Esophagus squamous epithelium (tissue), 5 donors: ENCODE measurements around the gene IPO8. TPM values are rescaled to one million over a fixed set of nuclear protein-coding genes. Genes with fewer than 3 reads are reported as not detected.

Experiments used
- DNase-seq: peaks from one replicate; lab custom pipeline; 2025; lab: John Stamatoyannopoulos, UW
- H3K27ac ChIP-seq, 4 donors: fragments of 200-600 bp; sonication (generic); one replicate each; pipeline ENCODE4 v1.5.1; 2016 to 2019; ENCODE audit warnings: mild to moderate bottlenecking in 1 of 4
- H3K27me3 ChIP-seq, 4 donors: fragments of 200-600 bp; sonication (generic); 1 replicate in 3 of 4; 2 replicates in 1 of 4; pipeline versions ENCODE4 v1.5.1 to v1.6.0; 2017 to 2021; ENCODE audit warnings: antibody characterized with exemption in 1 of 4
- H3K36me3 ChIP-seq, 3 donors: fragments of 200-600 bp; sonication (generic); one replicate each; pipeline ENCODE4 v1.5.1; 2016 to 2019
- H3K4me1 ChIP-seq, 3 donors: fragments of 200-600 bp; sonication (generic); one replicate each; pipeline ENCODE4 v1.5.1; 2017 to 2019
- H3K4me3 ChIP-seq, 4 donors: fragments of 200-600 bp; sonication (generic); 1 replicate in 3 of 4; 2 replicates in 1 of 4; pipeline ENCODE4 v1.5.1; 2016 to 2019; ENCODE audit warnings: mild to moderate bottlenecking in 2 of 4, moderate library complexity in 1 of 4
- H3K9me3 ChIP-seq, 3 donors: fragments of 200-600 bp; sonication (generic); one replicate each; pipeline ENCODE4 v1.5.1; 2016 to 2019
- CTCF ChIP-seq, 6 experiments: fragments of 450-650 bp in 4 of 6; fragments of 200-600 bp in 2 of 6; sonication (generic) in 2 of 6; IDR thresholded peaks; one replicate each; pipeline ENCODE4 v1.5.1; 2016 to 2019; ENCODE audit warnings: antibody characterized with exemption in 6 of 6, mild to moderate bottlenecking in 4 of 6, moderate library complexity in 4 of 6
- POLR2A ChIP-seq, 4 donors: fragments of 450-650 bp; IDR thresholded peaks; one replicate each; pipeline ENCODE4 v1.6.1; 2017; ENCODE audit warnings: antibody characterized with exemption in 4 of 4, mild to moderate bottlenecking in 4 of 4, moderate library complexity in 3 of 4
- WGBS, 2 donors: methylation state at CpG; one replicate each; pipeline ENCODE4 v1.1.5; 2018; 5-methylcytosine and 5-hydroxymethylcytosine counted together
- intact Hi-C: fragments of 100-400 bp; cut with DNase I; formaldehyde crosslinking; loops from one replicate; pipeline ENCODE4 v1.15.0; 2022
- total RNA-seq, 4 donors: library from RNA; depleted of rRNA; stranded (reverse); fragments of >200 nt; gene quantifications; one replicate each; pipeline ENCODE4 v1.1.0, GENCODE V29; 2016
- donor health status: DM: yes; HTN: yes; CAD: no.

IPO8 gene
- total RNA-seq, 4 donors from 2014 or later = 18.0 to 31.9 (median 29.0) TPM

- no peaks in the 10 kb centered on the region for H3K36me3 ChIP-seq
- 82 to 85% methylated on average over 2 to 4 of the region's 12 CpGs for WGBS, 2 donors
- no peaks in the 10 kb centered on the region for H3K27me3 ChIP-seq
- TF ChIP-seq POLR2A (IDR thresholded peaks at IDR 0.05) = no peak
- TF ChIP-seq CTCF (IDR thresholded peaks at IDR 0.05) = no peak
- no peak overlapping the region for H3K4me3 ChIP-seq
- H3K4me1 ChIP-seq = peaks cover 9 to 23% (median 19%) of the 10 kb centered on the region in 3 donors
- DNase-seq = no peak
- no peaks in the 10 kb centered on the region for H3K9me3 ChIP-seq
- no peak overlapping the region for H3K27ac ChIP-seq
- intact Hi-C loops = no loop called here
These were observed 2.7 kb upstream of the IPO8 start for GRCh38 chr12:30698346-30698745.

- no peak for TF ChIP-seq POLR2A (IDR thresholded peaks at IDR 0.05)
- TF ChIP-seq CTCF (IDR thresholded peaks at IDR 0.05) = no peak
- WGBS, 2 donors = 96 to 100% methylated on average over 2 to 6 of the region's 7 CpGs
- Histone ChIP-seq H3K27ac (no peak overlapping the region), H3K4me3 (no peak overlapping the region), H3K4me1 (peaks cover 9 to 36% (median 21%) of the 10 kb centered on the region in 3 donors), H3K36me3 (no peaks in the 10 kb centered on the region), H3K9me3 (no peaks in the 10 kb centered on the region), H3K27me3 (no peaks in the 10 kb centered on the region)
- DNase-seq = no peak
- intact Hi-C loops = no loop called here
These were observed 1.3 kb upstream of the IPO8 start for GRCh38 chr12:30696943-30697342.

- Histone ChIP-seq H3K27ac (no peak overlapping the region), H3K27me3 (no peaks in the 10 kb centered on the region), H3K9me3 (no peaks in the 10 kb centered on the region), H3K4me3 (peak overlapping the region in 3 of 4 donors; percentile 95 to 100 (median 98)), H3K4me1 (peaks cover 9 to 41% (median 21%) of the 10 kb centered on the region in 3 donors), H3K36me3 (no peaks in the 10 kb centered on the region)
- intact Hi-C loops = no loop called here
- 92 to 99% methylated on average over 8 to 10 of the region's 14 CpGs for WGBS, 2 donors
- TF ChIP-seq POLR2A (IDR thresholded peaks at IDR 0.05) (no peak), CTCF (IDR thresholded peaks at IDR 0.05) (no peak)
- no peak for DNase-seq
These were observed 817 bp upstream of the IPO8 start for GRCh38 chr12:30696486-30696885.

GRCh38 chr12:30696103-30696408, 387 bp upstream of the IPO8 start:
- Histone ChIP-seq H3K27me3 (no peaks in the 10 kb centered on the region), H3K36me3 (no peaks in the 10 kb centered on the region), H3K4me3 (peak overlapping the region; percentile 95 to 100 (median 99)), H3K4me1 (peaks cover 9 to 45% (median 21%) of the 10 kb centered on the region in 3 donors), H3K9me3 (no peaks in the 10 kb centered on the region), H3K27ac (peak overlapping the region; percentile 87 to 91 (median 89))
- intact Hi-C loops = no loop called here
- DNase-seq = no peak
- 6 to 9% methylated on average over 6 of the region's 6 CpGs for WGBS, 2 donors
- TF ChIP-seq POLR2A (IDR thresholded peaks at IDR 0.05) (no peak), CTCF (IDR thresholded peaks at IDR 0.05) (no peak)

GRCh38 chr12:30694412-30695198, 1.1 kb downstream of the IPO8 start:
- intact Hi-C loops = no loop called here
- no peak for DNase-seq
- H3K27me3 ChIP-seq = no peaks in the 10 kb centered on the region
- TF ChIP-seq CTCF (IDR thresholded peaks at IDR 0.05) = no peak
- no peak for TF ChIP-seq POLR2A (IDR thresholded peaks at IDR 0.05)
- peak overlapping the region; percentile 95 to 100 (median 99) for H3K4me3 ChIP-seq
- H3K4me1 ChIP-seq = peaks cover 9 to 50% (median 21%) of the 10 kb centered on the region in 3 donors
- peak overlapping the region; percentile 87 to 91 (median 89) for H3K27ac ChIP-seq
- H3K36me3 ChIP-seq = no peaks in the 10 kb centered on the region
- WGBS, 2 donors = 4 to 7% methylated on average over 12 to 16 of the region's 16 CpGs
- no peaks in the 10 kb centered on the region for H3K9me3 ChIP-seq
